Fibroblast of skin of left biceps (primary cell): ENCODE data around the gene HOXA6.

Experiments
- DNase-seq, 2 experiments: peaks; one replicate each; pipeline ENCODE4 v3.0.0-alpha.2; 2013; ENCODE audit warnings: low read depth in 2 of 2

HOXA6 gene

DNA sequence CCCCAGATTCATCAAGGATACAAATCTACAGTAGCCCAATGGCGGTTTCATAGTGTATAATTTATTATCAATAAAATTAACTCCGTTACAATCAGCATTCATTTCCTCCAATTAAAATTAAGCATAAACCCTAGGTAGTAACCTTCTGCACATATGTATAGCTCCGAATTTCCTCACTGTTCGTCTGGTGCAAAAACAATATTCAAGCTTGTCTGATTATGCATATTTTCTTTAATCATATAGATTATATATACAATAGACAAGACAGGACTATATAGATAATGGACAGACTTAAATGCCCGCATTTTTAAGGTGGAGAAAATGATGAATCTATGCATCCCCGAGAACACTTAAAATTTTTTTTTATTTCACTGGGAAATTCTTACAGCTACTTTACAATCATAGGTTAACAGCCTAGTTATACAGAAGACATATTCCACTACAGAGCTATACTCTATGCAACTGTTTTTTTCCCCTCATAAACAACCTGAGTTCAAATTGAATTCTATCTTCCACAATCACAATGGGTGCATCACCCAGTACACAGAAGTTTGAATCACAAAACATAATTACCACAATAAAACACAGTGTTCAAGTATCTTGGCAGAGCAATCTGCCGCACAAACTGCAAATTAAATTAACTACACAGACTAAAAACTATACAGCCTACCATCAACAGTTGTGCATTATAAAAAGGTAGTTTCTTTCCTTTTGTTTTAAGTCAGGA is 15.2 kb upstream of the HOXA6 start:
- DNase-seq: no peak

DNA sequence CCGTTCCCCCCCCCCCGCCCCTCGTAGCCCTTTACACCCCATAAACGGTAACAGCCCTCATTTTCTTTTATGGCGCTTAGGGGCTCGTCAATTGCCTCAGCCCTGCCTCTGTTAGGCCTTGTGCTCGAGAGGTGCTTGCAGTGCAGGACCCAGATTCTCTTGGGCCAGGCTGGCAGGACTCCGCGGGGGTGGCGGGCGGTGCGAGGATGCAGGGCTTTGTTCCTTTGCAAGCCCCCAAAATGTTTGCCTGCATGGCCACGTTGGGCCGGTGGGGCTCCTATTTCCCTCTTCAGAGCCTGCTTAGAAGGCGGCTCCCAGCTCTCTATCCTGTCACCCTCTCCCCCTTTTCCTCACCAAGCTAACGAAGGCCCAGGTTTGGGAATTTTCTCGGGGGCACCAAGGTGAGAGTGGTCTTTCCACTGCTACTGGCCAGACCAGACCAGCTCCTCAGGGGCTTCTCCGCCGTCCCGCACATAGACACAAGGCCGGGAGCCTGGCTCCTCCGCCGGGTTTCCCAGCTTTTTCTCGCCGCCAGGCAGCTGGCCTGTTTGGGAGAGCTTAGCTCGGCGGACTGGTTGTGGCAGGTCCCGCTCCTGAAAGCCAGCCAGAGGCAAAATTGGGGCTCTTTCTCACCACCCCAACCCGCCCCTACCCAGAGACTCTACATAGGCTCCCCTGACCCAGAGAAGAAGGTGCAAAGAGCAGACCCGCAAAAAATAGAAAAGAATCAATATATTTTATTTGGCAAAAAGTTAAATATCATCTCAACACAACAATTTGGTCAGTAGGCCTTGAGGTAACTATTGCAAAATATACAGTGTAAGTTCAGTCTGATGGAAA is 14.4 kb upstream of the HOXA6 start:
- DNase-seq: no peak

DNA sequence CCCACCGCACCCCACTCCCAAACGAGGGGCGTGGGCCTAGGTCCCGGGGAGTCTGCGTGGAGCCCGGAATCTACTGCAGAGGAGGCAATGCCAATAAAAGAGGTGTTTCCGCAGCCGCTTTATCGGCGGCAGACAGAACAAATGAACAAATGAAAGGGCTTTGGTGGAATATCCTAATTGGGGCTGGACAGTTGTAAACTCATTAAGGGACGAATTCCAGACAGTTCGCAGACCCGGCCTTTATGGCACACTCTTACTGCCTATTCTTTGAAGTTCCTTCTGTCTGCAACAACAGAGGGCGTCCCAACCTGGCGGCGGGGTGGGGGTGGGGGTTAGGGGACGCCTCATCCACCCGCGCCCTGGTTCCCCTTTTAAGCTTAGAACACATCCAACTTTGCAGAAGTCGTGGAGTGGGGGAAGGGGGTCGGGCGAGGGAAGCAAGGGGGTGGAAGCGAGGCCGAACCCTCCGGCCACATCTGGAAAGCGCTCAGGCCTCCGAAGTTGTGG is 13.7 kb upstream of the HOXA6 start:
- DNase-seq: no peak

DNA sequence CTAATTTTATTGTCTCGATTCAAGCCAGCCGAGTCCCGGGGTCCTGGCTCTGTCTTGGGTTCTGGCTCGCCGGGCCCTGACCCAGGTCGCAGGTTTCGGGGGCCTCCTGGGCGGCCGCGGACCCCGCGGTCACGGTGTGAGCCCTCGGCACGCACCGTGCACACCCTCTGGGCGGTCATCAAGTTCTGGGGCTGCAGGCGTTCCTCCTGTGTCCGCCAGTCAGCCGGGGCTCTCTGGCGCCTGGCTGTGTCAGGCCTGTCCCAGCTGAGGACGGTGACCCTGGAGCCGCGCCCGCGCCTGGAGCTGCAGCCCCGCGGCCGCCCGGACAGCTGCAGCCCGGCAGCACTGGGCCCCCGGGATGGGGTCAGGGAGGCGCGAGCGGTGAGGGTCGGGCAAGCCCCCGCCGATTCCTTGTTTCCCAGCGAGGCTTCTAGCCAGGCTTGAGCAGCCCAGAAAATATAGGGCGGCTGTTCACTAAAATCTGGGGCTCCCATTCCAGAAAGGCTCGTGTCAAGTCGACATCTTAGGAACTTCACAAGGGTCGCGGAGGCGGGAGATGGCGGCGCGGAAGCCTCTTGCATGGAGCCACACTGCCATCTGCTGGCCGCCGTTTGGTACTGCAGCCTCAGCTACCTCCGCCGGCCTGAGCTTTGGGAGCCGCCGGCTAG is 13.1 kb upstream of the HOXA6 start:
- peak; percentile 51 to 58 for DNase-seq

DNA sequence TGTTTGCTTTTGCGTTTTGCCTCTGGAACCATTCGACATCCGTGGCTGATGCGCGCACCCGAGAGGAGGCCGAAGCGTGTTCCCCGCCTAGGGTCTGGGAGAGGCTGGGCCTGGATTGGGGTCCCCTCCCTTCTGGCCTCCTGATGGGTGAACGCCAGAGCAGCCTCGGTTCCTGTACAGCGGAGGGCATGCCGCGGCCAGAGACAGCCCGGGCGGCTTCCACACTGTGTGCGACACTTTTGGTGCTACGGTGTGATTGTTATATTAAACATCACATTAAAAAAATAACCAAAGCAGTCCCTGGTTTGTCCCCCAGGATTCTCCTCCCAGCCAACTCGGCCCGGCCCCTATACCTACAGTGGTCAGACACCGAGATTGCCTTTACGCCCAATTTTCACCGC is 12.6 kb upstream of the HOXA6 start:
- no peak for DNase-seq

DNA sequence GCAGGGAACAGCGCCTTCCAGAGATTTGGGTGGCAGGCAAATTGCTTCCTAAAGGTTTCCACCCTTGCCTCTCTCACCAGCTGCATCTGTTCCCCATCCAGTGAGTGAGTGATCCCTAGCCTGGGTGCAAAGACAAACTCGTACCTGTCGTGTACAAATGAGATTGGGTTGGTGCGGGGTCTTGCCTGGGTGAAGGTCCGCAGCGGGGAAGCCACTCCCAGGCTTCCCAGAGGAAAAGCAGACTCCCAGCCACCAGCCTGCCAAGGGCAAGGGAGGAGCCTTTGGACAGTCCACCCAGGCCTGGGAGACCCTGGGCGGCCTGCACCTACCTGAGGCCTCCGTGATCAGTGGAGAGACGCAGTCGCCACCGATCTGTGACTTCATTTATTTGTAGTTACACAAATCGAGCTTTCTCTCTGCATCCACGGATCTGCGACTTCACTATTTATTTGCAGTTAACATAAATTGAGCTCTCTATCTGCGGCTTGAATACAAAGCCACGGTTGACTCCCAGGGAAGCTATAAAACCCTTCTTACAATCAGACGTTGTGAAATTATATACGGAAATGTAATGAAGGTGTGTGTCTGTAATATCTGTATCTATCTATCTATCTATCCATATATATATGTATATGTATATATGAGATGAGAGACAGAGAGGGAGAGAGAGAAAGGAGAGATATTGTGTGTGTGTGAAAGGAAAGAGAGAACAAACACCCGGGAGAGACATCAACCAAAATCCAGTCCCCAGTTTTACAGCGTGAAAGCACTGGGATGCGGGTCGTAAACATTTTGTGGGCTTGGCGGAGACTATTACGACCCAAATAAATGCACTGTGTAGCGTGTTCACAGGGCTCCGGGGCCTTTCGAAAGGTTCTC is 11.9 kb upstream of the HOXA6 start:
- DNase-seq: no peak

DNA sequence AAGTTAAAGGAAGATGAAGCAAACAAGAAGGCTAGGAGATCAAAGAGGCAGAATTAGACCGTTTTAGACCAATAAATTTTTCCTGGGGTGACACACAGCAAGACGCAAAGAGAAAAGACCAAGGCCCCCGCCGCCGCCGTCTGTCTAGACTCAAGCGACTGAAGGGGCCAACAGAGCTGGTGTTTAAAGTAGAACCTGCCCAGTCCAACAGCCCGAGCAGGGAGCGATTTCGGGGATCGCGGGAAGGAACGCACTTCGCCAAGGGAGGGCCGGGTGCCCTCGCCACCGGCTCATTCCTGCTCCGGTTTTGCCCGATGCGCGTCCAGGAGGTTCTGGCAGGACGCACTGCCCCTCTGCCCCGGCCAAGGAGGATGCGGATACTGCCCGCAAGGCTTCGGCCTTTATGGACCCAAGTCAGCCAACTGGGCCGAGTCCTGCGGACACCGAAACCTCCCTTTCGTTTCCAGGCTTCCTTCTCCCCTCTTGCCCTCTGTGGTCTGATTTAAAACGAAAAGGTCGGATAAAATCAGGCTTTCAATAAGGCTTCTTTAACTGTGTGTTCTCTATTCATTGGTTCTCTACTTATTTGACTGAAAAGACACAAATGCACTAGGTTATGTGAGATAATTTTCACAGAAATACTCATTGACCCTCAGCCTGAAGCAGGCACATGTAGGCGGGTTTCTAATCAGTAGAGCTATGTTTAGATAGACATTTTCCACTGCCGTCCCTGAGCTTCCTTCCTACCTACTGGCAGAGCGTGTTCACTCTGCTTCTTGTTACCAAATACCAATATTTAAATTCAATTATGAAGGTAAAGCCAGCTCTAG is 11.1 kb upstream of the HOXA6 start:
- no peak for DNase-seq

DNA sequence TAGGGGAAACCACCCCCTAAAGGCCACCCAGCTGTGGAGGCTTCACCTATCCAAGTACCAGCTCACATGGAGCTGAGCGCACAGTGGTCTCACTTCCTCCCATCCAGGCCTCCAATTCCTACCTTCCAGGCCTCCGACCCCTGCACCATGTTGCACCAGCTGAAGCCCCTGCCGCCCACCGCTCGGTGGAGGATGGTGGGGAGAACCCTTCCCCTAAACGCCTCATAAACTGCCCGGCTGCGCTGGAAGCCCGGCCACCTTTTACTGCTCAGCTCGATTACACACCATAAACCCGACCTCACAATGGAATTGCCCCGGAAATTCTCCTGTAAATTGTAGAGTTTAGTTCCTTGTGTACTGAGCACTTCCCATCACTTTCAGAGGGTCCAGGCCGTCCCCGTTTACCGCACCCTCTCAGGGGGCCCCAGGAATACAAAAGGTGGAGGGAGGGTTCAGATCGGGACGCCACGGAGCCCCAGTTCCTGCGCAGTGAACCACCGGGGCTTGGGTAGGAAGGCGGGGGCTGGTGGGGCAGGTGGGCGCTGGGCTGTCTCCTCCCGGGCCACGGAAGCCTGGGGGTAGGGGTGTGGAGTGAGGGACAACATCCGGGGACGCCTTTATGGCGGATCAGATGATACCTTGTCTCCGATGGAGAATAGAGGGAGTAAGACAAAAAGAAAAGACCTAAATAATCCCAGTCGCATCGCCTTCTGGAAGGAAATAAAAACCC is 10.3 kb upstream of the HOXA6 start:
- no peak for DNase-seq

DNA sequence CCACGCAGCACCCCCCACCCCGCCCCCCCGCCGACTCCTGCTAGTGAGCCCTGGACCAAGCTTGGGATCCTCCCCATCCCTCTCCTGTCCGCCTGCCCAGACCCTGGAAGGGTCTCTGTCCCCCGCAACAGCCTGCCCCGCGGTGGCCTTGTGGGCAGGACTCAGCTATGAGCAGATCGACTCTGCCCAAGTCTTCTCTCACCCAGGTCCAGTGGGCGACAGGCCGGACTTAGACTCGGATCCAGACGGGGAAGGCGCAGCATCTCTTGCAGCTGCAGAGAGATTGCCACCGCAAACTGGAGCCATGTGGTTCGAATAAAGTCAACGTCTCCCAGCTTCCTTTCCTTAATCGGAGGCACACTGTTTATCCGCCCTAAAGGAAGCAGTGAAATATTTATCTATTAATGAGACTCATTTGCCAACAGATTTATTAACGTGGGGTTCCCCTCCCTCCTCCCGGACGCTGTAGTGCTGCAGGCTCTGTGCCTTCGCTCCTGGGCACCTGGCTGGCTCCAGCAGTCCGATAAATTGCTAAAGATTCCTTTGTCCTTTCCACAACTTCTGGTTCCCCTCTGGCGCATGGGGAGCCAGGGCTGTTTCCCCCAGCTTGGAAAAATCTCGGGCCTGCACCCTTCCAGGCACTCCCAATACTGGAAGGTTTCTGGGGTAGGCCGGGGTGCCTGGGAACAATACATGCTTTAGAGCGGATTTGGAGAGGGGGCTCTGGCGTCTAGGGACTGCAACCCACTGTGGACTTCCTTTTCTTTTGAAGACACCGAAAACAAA is 9.5 kb upstream of the HOXA6 start:
- DNase-seq: no peak

DNA sequence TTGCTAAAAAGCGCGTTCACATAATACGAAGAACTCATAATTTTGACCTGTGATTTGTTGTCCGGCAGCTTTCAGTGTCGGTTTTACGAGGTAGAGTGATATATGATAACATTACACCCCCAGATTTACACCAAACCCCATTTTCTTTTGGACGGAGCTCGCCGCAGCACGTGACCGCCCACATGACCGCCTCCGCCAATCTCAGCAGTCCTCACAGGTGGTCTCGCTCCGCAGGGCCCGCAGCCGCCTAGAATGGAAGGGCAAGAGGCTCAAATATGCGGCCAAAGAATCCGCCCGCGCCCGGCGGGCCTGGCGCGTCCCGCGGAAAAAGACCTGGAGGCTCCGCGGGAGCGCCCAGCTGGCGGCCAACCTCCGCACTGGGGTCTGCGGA is 8.9 kb upstream of the HOXA6 start, which contains the start of gene HOXA7:
Gene HOXA7, minus strand, starts transcription at position 168 of the 391 bp plus-strand sequence. Its CDS starts 130 bp downstream, at position 38.
- DNase-seq: no peak

DNA sequence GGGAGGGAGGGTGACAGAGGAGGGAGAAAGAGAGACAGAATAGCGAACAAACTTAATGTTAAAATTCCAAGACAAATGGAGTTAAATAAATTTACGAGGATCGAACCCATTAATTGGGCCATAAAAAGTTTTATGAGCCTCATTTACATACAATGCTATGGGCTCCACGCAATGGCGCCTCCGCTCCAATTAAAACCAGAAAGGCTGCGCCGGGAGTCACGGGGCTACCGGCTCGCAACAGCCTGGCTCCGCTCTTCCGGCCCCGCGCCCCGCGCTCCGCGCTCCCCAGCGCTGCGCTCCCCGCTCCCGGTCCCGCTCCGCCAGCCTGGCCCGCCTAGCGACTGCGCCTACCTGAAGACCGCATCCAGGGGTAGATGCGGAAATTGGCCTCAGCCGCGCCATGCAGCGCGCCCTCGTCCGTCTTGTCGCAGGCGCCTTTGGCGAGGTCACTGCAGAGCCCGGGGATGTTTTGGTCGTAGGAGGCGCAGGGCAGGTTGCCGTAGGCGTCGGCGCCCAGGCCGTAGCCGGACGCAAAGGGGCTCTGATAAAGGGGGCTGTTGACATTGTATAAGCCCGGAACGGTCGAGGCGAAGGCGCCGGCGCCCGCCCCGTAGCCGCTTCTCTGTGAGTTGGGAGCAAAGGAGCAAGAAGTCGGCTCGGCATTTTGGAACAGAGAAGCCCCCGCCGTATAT is 8.4 kb upstream of the HOXA6 start:
- DNase-seq: no peak

DNA sequence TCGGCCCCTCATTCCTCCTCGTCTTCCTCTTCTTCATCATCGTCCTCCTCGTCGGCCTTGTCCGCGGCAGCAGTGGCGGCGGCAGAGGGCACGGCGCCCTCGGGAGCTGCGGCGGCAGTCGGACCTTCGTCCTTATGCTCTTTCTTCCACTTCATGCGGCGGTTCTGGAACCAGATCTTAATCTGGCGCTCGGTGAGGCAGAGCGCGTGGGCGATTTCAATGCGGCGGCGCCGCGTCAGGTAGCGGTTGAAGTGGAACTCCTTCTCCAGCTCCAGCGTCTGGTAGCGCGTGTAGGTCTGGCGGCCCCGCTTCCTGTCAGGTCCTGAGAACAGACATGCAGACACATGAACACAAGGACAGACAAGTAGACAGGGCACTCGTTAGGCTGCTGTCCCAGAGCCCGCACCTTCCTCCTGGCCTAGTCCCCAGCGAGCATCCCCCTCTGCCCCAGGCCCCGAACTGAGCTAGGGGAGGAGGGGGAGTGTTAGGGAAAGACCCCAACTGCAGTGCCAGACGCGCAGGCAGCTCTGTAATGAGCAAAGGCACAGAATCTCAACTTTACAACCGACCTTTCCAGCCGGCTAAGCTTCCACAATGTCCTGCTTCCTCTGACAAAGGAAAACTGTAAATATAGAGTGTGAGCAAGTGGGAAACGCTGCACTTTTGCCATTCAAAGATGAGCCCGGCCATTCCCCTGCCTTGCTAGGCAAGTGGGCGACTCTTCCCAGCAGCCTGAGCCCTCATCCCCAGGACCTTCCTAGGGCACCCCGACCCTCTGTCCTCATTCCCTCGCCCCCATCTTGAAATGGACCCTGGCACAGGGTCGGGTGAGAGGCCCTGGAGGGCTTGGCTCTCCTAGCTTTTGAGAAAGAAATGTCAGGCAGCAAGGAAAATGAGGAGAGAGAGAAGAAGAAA is 7.6 kb upstream of the HOXA6 start:
- DNase-seq: no peak

DNA sequence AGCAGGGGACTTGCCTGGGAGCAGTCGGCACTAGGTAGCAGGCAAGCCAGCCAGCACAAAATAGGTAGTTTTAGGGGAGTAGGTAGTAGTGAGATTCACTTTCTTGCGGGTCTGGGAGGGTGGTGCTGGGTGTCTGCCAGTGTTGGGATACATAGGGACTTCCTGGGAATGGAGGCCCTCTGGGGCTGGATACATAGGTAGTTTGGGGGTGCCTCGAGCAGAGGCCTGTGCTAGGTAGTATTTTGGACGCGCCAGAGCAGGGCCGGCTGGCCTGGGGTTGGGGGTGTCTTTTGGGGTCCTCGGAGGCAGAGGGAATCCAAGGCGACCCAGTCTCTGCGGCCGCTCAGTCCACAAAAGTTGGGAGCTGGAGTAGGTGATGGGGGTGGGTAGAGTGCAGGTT is 6.8 kb upstream of the HOXA6 start:
- no peak for DNase-seq

DNA sequence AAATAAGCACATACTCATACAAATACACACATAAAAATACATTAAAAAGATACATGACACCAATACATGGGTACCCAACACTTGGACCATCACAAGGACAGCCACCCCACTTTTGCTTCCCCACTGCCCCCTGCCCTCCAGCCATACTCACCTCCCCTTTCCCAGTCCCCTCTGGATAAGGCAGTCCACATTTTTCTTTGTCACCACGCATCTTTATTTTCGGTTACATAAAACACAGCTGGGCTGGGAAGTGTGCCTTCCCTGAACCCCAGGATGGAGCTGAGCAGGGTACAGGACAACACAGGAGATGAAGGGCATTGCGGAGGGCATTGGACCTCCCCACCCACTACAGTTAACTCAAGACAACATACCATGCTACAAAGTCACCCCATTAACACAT is 6.0 kb upstream of the HOXA6 start:
- no peak for DNase-seq

DNA sequence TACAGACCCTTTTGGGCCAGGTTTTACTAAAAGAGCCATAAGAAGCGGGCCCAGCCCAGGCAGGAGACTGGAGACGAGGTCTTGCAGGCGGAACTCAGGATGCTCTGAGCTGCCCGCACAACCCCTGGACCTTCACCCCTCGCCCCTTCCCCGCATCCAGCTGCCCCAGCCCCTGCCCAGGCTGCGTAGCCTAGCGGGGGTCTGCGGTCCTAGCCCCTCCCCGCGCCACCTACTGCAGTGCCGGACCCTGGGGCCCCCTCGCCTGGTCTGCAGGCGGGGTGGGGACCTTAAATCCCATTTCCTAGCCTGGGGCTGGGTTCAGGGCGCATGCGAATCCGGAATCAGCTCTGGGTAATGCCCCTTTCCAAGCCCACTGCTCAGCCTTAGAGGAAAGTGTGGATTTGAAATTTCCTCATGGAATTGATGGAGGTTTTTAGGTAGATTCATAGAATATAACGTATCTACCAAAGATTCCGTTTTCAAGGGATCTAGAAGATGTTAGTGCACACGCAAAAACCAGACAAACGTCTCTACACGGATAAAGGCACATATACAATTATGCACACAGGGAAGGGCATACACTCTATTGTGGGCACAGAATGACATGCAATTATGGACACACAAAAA is 5.4 kb upstream of the HOXA6 start:
- DNase-seq: no peak

DNA sequence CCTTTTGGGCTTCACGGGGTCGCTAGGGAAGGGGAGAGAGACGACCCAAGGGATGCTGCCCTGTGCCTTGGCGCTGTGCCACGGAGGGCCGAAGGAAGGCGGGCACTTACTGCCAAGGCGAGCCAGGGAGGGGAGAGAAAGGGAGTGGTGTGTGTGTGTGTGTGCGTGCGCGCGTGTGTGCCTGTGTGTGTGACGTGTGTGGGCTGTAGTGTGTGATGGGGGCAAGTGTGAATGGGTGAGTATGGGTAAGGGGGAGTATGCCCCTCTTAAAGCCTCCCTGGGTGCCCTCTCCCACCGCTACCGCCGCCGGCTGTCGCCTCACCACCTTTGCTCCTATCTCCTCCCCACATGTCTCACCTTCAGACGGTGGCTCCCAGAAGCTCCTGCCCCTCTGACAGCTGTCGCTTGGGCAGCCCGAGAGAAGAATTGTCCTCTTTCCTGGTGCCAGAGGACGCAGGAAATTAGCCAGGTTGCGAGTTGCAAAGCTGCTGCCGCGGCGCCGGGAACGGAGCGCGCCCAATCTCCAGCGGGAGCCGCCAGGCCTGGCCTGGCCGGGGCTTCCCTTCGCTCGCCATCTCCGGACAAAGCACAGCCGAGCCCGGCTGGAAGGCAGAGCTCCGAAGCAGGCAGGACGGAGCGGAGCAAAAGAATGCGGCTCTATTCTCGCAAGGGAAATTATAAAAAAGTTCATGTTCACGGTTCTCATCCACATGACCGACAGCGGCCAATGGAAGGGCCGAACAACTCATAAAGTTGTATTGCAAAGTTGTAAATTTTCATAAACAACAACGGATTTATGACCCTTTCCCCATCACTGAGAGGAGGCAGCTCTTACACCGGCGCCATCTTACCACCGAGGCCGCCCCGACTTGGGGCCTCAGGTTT is 4.6 kb upstream of the HOXA6 start, which contains the start of gene HOXA3:
Gene HOXA3, minus strand, starts transcription at position 653 of the 885 bp plus-strand sequence. CDS start 41,943 bp downstream, outside the sequence.
- peak in 1 of 2 experiments; percentile 42 for DNase-seq
